Activated T-helper 1 cell treated with anti-CD3 and anti-CD28 coated beads, Interleukin-12 subunit alpha, Interleukin-12 subunit beta, Interleukin-2, Interleukin-4 antibody, amounts not matched to agents 30 ng/mL and 10 ng/mL and 1 ng/mL, durations not matched to agents 14 hours and 24 hours and 36 hours (primary cell): ENCODE data around the gene CHRNB2. TPM values are rescaled to one million over a fixed set of nuclear protein-coding genes. Genes with fewer than 3 reads are reported as not detected.

ENCODE experiments used
- DNase-seq: peaks from one replicate; pipeline ENCODE4 v3.0.0; 2021; ENCODE audit warnings: low spot score
- H3K27ac Mint-ChIP-seq: one replicate; pipeline ENCODE4 v1.8.0; 2021; ENCODE audit warnings: mild to moderate bottlenecking, mixed read lengths
- H3K27me3 Mint-ChIP-seq: one replicate; pipeline ENCODE4 v1.8.0; 2022; ENCODE audit warnings: mild to moderate bottlenecking, moderate library complexity, mixed read lengths; ENCODE audit not compliant: insufficient read depth
- H3K36me3 Mint-ChIP-seq: one replicate; pipeline ENCODE4 v1.8.0; 2021; ENCODE audit warnings: low read depth, mixed read lengths
- H3K4me1 Mint-ChIP-seq: one replicate; pipeline ENCODE4 v1.8.0; 2021; ENCODE audit warnings: low read depth, mixed read lengths
- H3K4me3 Mint-ChIP-seq: one replicate; pipeline ENCODE4 v1.8.0; 2021; ENCODE audit warnings: mild to moderate bottlenecking, moderate library complexity, mixed read lengths
- H3K9me3 Mint-ChIP-seq: one replicate; pipeline ENCODE4 v1.8.0; 2021; ENCODE audit warnings: mixed read lengths
- intact Hi-C: fragments of 100-400 bp; cut with micrococcal nuclease; formaldehyde crosslinking; loops from one replicate; pipeline ENCODE4 v1.15.1; 2024
- total RNA-seq: library from RNA; stranded (reverse); gene quantifications from 2 replicates; pipeline ENCODE4 v1.2.3, GENCODE V29; 2022

CHRNB2 gene
- total RNA-seq, 1 donor from 2014 or later = not detected

DNA sequence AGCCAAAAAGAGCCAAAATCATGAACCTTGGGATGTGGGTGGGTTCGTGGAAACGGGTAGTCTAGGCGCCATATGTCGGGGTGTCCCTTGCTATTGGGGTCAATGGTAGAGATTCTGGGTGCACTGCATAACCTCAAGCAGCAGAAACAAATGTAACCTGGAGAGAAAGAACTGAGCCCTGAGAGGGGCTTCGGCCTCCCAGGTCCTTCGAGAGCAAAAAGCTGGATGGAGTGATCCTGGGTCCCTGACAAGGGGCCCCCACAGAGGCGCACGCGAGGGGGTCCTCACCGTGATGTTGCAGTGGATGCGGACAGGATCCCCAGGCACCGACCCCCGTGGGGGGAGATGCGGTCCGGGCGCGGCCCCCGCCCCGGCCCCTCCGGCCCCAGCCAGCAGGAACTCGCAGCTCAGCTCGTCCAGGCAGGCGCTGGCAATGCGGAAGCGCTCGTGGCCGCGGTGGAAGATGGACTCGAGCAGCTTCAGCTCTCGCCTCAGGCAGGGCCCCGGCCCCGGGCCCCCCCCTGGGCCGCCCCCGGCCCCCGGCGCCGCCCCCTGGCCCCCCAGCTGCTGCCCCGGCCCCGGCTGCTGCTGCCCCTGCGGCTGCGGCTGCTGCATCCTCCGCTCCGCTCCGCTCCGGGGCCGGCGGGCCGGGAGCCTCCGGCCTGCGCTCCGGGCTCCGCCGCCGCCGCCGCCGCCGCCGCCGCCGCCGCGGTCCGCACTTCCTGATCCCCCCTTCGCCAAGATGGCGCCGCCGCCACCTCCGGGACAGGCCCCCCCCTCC is 9.4 kb upstream of the CHRNB2 start, which contains the start of gene UBE2Q1:
UBE2Q1 (minus strand) TSS at position 724 of the 781 bp plus-strand sequence; CDS start at position 615, 109 bp downstream.
- DNase-seq = peak; percentile 27
- Mint-ChIP-seq H3K9me3 (no peaks in the 10 kb centered on the region), H3K4me1 (peaks cover 54% of the 10 kb centered on the region), H3K36me3 (peaks cover 37% of the 10 kb centered on the region), H3K27me3 (no peaks in the 10 kb centered on the region), H3K27ac (peak within 1 kb of the TSS; percentile 92), H3K4me3 (peak within 1 kb of the TSS; percentile 96)
- intact Hi-C loops = loop anchor here (1.0 to 5.0 kb wide), 11 partner anchors 69 to 527 kb away; partner anchors contain the start of genes CKS1B, EFNA4, FLAD1 and IL6R

DNA sequence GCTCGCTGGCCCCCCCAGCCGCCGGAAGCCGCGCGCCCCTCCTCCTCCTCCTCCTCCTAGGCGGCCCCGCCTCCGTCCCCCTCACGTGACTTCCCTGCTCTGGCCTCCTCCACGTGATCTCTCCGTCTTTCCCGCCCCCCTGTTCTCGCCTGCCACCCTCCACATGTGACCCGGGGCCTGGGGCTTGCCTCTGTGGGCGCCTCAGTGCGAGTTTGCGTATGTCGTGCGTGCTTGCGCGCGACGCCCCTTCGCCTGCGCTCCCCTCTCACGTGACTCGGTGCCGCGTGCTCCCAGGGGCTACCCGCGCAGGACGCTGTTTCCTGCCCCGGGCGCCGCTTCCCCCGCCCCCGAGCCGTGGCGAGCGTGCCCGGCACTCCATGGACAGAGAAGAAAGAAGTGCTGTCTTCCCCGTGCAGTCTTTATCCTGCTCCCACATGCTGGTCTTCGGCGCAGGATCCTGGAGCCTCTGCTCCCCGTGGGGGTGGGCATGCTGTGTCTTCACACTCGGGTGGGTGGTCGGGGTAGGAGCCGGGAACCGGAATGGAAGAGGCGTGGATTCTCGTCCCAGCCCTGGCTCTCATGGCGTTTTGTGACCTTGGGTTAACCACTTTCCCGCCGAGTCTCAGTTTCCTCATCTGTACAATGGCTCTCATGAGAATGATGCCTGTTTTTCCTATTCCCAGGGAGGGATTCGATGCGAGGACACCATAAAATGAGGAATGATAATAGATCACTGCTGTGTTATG is 8.7 kb upstream of the CHRNB2 start:
- Mint-ChIP-seq H3K4me1 (peaks cover 49% of the 10 kb centered on the region), H3K9me3 (no peaks in the 10 kb centered on the region), H3K4me3 (peak overlapping the region; percentile 95), H3K36me3 (peaks cover 30% of the 10 kb centered on the region), H3K27ac (peak overlapping the region; percentile 92), H3K27me3 (no peaks in the 10 kb centered on the region)
- intact Hi-C loops = loop anchor here (1.0 to 5.0 kb wide), 20 partner anchors 9 to 581 kb away; partner anchors contain the start of genes CKS1B, DPM3, EFNA4 and FLAD1
- DNase-seq = peak; percentile 99

DNA sequence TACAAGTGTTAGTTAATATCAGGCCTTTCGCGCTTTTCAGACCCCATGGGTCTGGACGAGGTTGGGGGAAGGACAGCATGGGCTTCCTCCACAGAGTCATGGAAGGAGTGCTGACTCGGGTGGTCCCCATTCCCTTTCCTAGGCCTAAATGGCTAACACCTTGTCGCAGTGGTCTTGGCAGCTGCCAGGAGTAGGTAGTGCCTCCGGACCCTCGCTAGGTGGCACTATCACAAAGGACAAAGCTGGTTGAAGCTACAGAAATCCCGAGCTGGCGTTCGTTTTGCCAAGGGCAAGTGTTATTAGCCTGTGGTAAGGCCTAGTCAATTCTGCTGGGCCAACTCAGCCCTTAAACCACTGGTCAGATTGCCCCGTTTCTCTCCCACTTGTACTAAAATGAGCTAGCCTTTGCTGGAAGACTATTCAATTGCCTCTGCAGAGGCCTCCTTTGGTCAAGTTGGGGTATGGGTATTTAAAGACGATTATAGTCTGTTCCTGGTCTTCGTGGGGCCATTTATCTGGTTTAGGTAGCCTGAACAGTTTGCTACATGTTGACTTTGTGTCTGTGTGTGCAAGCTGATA is 8.0 kb upstream of the CHRNB2 start:
- Mint-ChIP-seq H3K27ac (peak overlapping the region; percentile 92), H3K4me3 (peak overlapping the region; percentile 95), H3K27me3 (no peaks in the 10 kb centered on the region), H3K9me3 (no peaks in the 10 kb centered on the region), H3K4me1 (peaks cover 48% of the 10 kb centered on the region), H3K36me3 (peaks cover 25% of the 10 kb centered on the region)
- intact Hi-C loops = loop anchor here (1.0 to 5.0 kb wide), 18 partner anchors 9 to 581 kb away; partner anchors contain the start of genes DPM3, EFNA4, IL6R and KCNN3
- peak; percentile 78 for DNase-seq

DNA sequence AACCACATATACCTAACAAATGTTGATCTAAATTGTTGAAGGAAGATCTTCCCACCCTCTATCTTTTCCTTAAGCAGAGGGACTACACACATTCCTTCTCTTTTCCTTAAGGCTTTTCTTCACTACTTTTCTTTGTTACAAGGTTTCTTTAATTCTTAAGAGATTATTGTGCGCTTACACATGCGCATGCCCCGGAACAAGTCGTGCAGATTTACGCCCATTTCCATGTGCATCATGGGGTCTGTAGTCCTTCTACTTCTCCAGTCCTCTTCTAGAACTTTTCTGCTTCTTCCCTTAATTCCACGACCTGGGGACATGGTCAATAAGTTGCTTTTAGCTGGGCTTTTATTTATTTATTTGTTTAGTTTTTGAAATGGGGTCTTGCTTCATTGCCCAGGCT is 1.7 kb upstream of the CHRNB2 start:
- no peaks in the 10 kb centered on the region for H3K36me3 Mint-ChIP-seq
- H3K9me3 Mint-ChIP-seq = no peaks in the 10 kb centered on the region
- peaks cover 10% of the 10 kb centered on the region for H3K4me1 Mint-ChIP-seq
- no peak for DNase-seq
- peaks cover 35% of the 10 kb centered on the region for H3K27me3 Mint-ChIP-seq
- intact Hi-C loops = no loop called here
- no peak overlapping the region for H3K4me3 Mint-ChIP-seq
- no peak overlapping the region for H3K27ac Mint-ChIP-seq

DNA sequence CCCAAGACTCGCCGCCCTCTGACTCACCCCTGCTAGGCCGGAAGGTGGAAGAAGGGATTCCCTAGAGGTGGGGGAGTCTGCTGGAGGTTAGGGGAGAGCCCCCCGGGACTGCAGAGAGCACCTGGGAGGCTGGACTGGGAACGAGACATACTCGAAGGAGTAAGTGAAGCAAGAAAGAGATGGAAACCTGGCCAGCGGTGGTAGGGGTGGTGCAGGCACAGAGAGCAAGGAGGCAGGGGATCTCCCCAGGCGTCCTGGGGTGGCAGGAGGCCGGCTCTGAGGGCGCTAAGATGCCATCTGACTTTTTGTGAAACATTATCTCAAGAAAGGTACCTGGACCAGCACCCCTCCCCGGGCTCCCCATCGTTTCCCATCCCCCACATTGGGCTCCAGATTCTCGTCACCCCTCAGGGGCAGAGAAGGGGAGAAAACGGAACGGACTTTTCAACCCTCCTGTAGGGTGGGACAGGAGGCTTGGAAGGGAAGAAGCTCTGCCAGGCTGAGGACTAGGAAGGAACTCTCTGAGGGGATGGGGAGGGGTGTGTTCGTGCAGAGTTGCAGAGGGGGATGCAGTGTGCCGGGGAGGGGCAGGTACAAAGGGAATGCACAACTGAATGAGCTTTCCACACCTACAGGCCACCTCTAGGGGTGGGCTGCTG is 708 bp downstream of the CHRNB2 start:
- peaks cover 37% of the 10 kb centered on the region for H3K27me3 Mint-ChIP-seq
- peaks cover 10% of the 10 kb centered on the region for H3K4me1 Mint-ChIP-seq
- no peaks in the 10 kb centered on the region for H3K36me3 Mint-ChIP-seq
- no peaks in the 10 kb centered on the region for H3K9me3 Mint-ChIP-seq
- intact Hi-C loops = loop anchor here (1.0 to 2.0 kb wide), 2 partner anchors 9 to 41 kb away; partner anchors contain the start of gene ADAR
- H3K4me3 Mint-ChIP-seq = no peak overlapping the region
- H3K27ac Mint-ChIP-seq = no peak overlapping the region
- no peak for DNase-seq

DNA sequence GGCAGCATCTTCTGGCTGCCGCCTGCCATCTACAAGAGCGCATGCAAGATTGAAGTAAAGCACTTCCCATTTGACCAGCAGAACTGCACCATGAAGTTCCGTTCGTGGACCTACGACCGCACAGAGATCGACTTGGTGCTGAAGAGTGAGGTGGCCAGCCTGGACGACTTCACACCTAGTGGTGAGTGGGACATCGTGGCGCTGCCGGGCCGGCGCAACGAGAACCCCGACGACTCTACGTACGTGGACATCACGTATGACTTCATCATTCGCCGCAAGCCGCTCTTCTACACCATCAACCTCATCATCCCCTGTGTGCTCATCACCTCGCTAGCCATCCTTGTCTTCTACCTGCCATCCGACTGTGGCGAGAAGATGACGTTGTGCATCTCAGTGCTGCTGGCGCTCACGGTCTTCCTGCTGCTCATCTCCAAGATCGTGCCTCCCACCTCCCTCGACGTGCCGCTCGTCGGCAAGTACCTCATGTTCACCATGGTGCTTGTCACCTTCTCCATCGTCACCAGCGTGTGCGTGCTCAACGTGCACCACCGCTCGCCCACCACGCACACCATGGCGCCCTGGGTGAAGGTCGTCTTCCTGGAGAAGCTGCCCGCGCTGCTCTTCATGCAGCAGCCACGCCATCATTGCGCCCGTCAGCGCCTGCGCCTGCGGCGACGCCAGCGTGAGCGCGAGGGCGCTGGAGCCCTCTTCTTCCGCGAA is 3.8 kb downstream of the CHRNB2 start:
- no peak overlapping the region for H3K27ac Mint-ChIP-seq
- H3K4me3 Mint-ChIP-seq = no peak overlapping the region
- no peaks in the 10 kb centered on the region for H3K9me3 Mint-ChIP-seq
- intact Hi-C loops = no loop called here
- H3K27me3 Mint-ChIP-seq = peaks cover 23% of the 10 kb centered on the region
- DNase-seq = no peak
- peaks cover 10% of the 10 kb centered on the region for H3K4me1 Mint-ChIP-seq
- H3K36me3 Mint-ChIP-seq = peaks cover 4% of the 10 kb centered on the region

DNA sequence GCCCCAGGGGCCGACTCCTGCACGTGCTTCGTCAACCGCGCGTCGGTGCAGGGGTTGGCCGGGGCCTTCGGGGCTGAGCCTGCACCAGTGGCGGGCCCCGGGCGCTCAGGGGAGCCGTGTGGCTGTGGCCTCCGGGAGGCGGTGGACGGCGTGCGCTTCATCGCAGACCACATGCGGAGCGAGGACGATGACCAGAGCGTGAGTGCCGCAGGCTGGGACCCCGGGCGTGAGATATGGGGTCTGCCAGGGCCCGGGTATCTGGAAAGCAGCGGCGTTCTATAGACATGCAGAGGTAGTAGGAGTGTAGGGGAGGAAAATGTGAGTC is 4.3 kb downstream of the CHRNB2 start:
- no peak overlapping the region for H3K4me3 Mint-ChIP-seq
- DNase-seq = no peak
- peaks cover 4% of the 10 kb centered on the region for H3K36me3 Mint-ChIP-seq
- peaks cover 10% of the 10 kb centered on the region for H3K4me1 Mint-ChIP-seq
- no peaks in the 10 kb centered on the region for H3K9me3 Mint-ChIP-seq
- H3K27me3 Mint-ChIP-seq = peaks cover 18% of the 10 kb centered on the region
- H3K27ac Mint-ChIP-seq = no peak overlapping the region
- intact Hi-C loops = no loop called here

DNA sequence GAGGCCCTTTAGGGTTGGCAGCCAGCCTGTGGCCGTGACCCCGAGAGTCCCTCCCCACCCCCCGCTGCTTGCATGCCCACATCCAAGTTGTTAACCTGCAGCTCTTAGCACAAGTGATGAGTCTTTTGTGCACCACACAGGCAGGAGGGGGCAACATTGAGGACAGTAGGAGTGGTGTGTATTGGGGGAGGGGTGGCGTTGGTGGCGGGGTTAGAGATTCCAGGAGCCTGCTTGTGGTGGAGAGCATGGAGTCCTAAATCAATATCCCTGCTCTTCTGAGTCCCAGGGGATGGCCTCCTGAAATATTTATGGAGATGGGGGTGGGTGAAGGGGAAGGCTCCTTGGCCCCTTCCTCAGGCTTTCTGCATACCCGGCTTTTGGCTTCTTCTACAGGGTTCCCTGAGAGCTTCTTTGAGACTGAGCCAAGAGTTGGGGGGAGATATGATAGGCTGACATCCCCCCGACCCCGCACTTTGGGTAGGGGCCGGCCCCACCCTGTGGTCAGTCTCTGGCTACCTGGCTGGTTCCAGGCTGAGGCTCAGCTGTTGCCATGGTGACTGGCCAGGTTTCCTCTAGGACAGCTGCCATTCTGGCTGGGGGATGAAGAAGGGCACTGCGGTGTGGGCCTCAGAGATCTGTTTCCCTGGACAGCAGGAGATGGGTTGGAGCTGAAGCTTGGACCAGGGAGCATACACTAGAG is 5.0 kb downstream of the CHRNB2 start:
- H3K9me3 Mint-ChIP-seq = no peaks in the 10 kb centered on the region
- no peak for DNase-seq
- H3K27ac Mint-ChIP-seq = no peak overlapping the region
- H3K36me3 Mint-ChIP-seq = peaks cover 4% of the 10 kb centered on the region
- peaks cover 12% of the 10 kb centered on the region for H3K27me3 Mint-ChIP-seq
- peaks cover 5% of the 10 kb centered on the region for H3K4me1 Mint-ChIP-seq
- H3K4me3 Mint-ChIP-seq = no peak overlapping the region
- intact Hi-C loops = no loop called here

DNA sequence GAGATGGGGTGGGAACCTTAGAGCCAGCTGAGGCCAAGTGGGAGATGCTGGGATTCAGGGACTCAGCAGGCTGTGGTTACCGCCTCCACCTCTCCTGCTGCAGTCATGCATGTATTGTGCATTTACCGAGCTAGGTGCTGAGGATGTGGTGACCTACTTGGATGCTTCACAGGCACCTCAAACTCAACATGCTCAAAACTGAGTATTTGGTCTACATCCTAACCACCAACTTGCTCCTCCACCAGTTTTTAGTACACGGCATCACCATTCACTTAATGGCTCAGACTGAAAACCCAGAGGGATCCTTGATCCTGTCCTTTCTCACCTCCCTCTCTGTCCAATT is 5.6 kb downstream of the CHRNB2 start:
- H3K36me3 Mint-ChIP-seq = peaks cover 7% of the 10 kb centered on the region
- H3K27ac Mint-ChIP-seq = peak overlapping the region; percentile 7
- intact Hi-C loops = no loop called here

DNA sequence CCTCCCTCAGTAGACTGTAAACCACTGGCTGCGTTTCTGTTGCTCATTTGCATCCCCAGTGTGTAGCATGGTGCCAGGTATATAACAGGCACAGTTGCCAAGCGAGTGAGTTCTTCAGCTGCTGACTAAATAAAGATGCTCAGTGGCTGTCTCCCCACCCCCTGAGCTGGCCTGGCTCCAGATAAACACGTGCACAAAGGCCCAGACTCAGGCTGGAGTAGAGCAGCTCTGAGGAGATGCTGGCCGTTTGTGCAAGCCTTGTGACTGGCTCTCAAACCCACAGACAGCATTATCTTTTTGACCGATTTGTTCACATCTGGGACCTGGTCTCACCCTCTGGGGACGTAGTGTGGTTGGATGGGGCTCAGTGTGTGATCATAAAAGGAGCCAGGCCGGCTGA is 7.1 kb downstream of the CHRNB2 start:
- intact Hi-C loops = no loop called here
- peaks cover 15% of the 10 kb centered on the region for H3K36me3 Mint-ChIP-seq
- H3K4me1 Mint-ChIP-seq = no peaks in the 10 kb centered on the region
- H3K27me3 Mint-ChIP-seq = peaks cover 4% of the 10 kb centered on the region
- no peaks in the 10 kb centered on the region for H3K9me3 Mint-ChIP-seq
- no peak overlapping the region for H3K27ac Mint-ChIP-seq
- no peak for DNase-seq
- H3K4me3 Mint-ChIP-seq = no peak overlapping the region

More for the DNA sequence above, 5.6 kb downstream of the CHRNB2 start:
- H3K27me3 Mint-ChIP-seq = peaks cover 11% of the 10 kb centered on the region
- H3K4me3 Mint-ChIP-seq = no peak overlapping the region
- peaks cover under 1% of the 10 kb centered on the region for H3K4me1 Mint-ChIP-seq
- H3K9me3 Mint-ChIP-seq = no peaks in the 10 kb centered on the region
- no peak for DNase-seq

DNA sequence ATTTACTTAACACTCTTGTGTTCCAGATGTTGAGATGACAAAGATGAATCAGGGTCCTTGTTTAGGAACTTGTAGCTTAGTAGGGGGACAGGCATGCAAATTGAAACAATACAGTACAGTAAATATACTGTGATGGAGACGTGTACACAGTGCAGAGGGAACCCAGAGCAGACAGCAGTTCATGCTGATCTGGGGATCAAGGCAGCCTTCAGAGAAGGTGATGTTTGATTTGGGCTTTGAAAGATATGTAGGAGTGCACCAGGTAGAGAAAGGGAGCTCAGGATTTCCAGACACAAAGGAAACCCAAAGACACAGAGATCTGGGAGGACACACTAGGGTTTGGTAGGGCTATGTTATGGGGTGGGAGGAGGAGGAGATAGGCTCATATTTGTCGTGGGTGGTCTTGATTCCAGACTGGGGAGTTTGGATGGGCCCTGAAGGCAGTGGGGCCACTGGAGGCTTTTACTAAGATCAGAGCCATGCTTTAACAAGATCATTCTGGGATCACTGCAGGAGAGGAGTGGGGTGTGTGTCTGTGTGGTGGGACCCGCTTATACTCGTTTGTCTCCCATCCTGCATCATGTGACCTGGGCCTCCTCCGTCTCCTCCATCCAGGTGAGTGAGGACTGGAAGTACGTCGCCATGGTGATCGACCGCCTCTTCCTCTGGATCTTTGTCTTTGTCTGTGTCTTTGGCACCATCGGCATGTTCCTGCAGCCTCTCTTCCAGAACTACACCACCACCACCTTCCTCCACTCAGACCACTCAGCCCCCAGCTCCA is 7.8 kb downstream of the CHRNB2 start:
- no peak overlapping the region for H3K4me3 Mint-ChIP-seq
- H3K27me3 Mint-ChIP-seq = peaks cover 1% of the 10 kb centered on the region
- DNase-seq = no peak
- no peaks in the 10 kb centered on the region for H3K9me3 Mint-ChIP-seq
- H3K27ac Mint-ChIP-seq = no peak overlapping the region
- intact Hi-C loops = no loop called here
- no peaks in the 10 kb centered on the region for H3K4me1 Mint-ChIP-seq
- peaks cover 18% of the 10 kb centered on the region for H3K36me3 Mint-ChIP-seq
